OCI-LY7 (cell line): ENCODE results near the gene MAP2K5. TPM values are rescaled to one million over a fixed set of nuclear protein-coding genes. Genes with fewer than 3 reads are reported as not detected.
A peak's percentile ranks its signal among the peaks of the same experiment; 100 is the strongest.

Experiments used
- BruUV-seq: library from RNA; stranded (reverse); fragments of 400-500 nt; replicated peaks from 2 replicates; lab custom pipeline; 2021; lab: Mats Ljungman, UMichigan
- CTCF ChIA-PET: fragments of 300-600 bp; sonication (Branson Sonifier 250); formaldehyde crosslinking; loops from one replicate; lab custom pipeline; 2022; ENCODE audit warnings: antibody characterized with exemption; ENCODE audit not compliant: unreplicated experiment; lab: Charles Lee
- POLR2A ChIA-PET: fragments of 300-600 bp; sonication (Branson Sonifier 250); formaldehyde crosslinking; loops from one replicate; lab custom pipeline; 2022; ENCODE audit warnings: antibody characterized with exemption; lab: Charles Lee
- DNase-seq: peaks from one replicate; pipeline ENCODE4 v3.0.0-alpha.2; 2015; ENCODE audit warnings: low spot score
- H2AFZ ChIP-seq: fragments of 200-600 bp; sonication (generic), shearing (Covaris generic); 2 replicates; pipeline ENCODE4 v1.6.1; 2014; ENCODE audit warnings: mild to moderate bottlenecking, antibody characterized with exemption, low read length, moderate library complexity
- H3K27ac ChIP-seq: fragments of 200-600 bp; sonication (generic); 2 replicates; pipeline ENCODE4 v1.5.1; 2014; ENCODE audit warnings: mixed run types, low read depth, mild to moderate bottlenecking, moderate library complexity, low read length, inconsistent platforms; ENCODE audit not compliant: poor library complexity, severe bottlenecking
- H3K36me3 ChIP-seq: fragments of 200-600 bp; sonication (generic); 2 replicates; pipeline ENCODE4 v1.6.1; 2014; ENCODE audit warnings: mild to moderate bottlenecking, antibody characterized with exemption, low read length, moderate library complexity, mixed read lengths; ENCODE audit not compliant: insufficient read depth
- H3K4me1 ChIP-seq: fragments of 200-600 bp; sonication (generic); 2 replicates; pipeline ENCODE4 v1.5.1; 2014; ENCODE audit warnings: mild to moderate bottlenecking, low read length; ENCODE audit not compliant: insufficient read depth, poor library complexity, severe bottlenecking
- H3K4me2 ChIP-seq: fragments of 200-600 bp; sonication (generic); 2 replicates; pipeline ENCODE4 v1.6.1; 2014; ENCODE audit warnings: mild to moderate bottlenecking, low read length
- H3K4me3 ChIP-seq: fragments of 200-600 bp; sonication (generic); 2 replicates; pipeline ENCODE4 v1.5.1; 2014; ENCODE audit warnings: mild to moderate bottlenecking, low read depth, low read length; ENCODE audit not compliant: poor library complexity, severe bottlenecking
- H3K79me2 ChIP-seq: fragments of 200-600 bp; sonication (generic); 2 replicates; pipeline ENCODE4 v1.6.1; 2016; ENCODE audit warnings: low read depth, mild to moderate bottlenecking, low read length, moderate library complexity, mixed read lengths; ENCODE audit not compliant: insufficient read depth
- H3K9me2 ChIP-seq: fragments of 200-600 bp; sonication (generic); 2 replicates; pipeline ENCODE4 v1.6.1; 2016; ENCODE audit warnings: mild to moderate bottlenecking, low read length, mixed read lengths; ENCODE audit not compliant: insufficient read depth
- H3K9me3 ChIP-seq: fragments of 200-600 bp; sonication (generic); 2 replicates; pipeline ENCODE4 v1.6.1; 2014; ENCODE audit warnings: mild to moderate bottlenecking, mixed run types, low read length, mixed read lengths
- H4K20me1 ChIP-seq: fragments of 200-600 bp; sonication (generic); 2 replicates; pipeline ENCODE4 v1.6.1; 2014; ENCODE audit warnings: mild to moderate bottlenecking, antibody characterized with exemption, low read length, moderate library complexity, mixed read lengths; ENCODE audit not compliant: insufficient read depth
- EZH2phosphoT487 ChIP-seq: fragments of 200-600 bp; sonication (generic); IDR thresholded peaks from 2 replicates; pipeline ENCODE4 v1.6.1; 2018; ENCODE audit warnings: low read depth, borderline replicate concordance, mild to moderate bottlenecking, mixed run types, antibody characterized with exemption, low read length, moderate library complexity, mixed read lengths
- intact Hi-C: fragments of 100-400 bp; cut with micrococcal nuclease; formaldehyde crosslinking; loops from one replicate; pipeline ENCODE4 v1.10.0; 2022; ENCODE audit not compliant: unreplicated experiment
- total RNA-seq, 2 experiments: library from RNA; depleted of rRNA in 1 of 2; stranded (reverse); fragments of >200 nt in 1 of 2; shearing (Covaris generic) in 1 of 2; gene quantifications; 2 replicates each; pipeline ENCODE4 v1.2.3, GENCODE V29; 2014 to 2022
- TF ChIP-seq, protein P1 (sequence below): fragments of 200-600 bp; sonication (generic); conservative IDR thresholded peaks from 2 replicates; pipeline ENCODE4 v1.5.1; 2014; ENCODE audit warnings: mild to moderate bottlenecking, antibody characterized with exemption, low read length, moderate library complexity, mixed read lengths

Gene MAP2K5
- total RNA-seq, 2 experiments from 2014 or later, result 10.2 to 35.0 TPM

DNA sequence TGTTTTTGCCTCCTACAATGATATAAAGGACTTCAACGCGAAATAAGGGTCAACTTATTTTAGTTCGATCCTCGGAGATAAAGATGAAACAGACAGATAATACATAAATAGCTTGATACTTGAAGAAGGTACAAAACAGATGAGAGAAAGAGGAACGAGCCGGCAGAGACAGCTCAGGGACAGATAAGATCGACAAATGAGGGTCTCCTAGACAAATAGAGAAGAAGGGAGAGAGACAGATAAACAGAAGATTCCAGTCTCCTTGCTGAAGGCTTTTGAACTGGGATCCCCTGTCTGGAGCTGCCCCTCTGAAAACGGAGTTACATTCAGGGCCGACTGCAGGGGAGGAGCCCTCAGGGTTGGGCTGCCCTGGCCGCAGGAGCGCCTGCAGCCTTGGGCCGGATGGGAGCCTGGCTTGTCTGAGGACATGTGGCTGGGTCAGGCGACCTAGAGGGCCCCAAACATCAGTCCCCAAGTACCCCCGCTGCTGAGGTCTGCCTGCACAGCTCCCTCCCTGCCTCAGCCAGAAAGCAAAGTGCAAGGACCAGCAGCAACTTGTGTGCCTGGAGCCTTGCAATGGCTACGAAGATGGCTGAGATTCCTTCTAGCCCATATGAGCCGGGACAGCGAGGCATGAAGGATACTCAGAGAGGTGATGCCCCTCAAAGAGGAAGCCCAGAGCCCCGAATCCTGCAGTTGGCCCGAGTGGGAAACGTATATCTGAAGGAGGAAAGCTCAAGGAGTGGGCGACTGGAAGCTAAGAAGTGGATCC is 281.9 kb downstream of the MAP2K5 start:
- POLR2A ChIA-PET, result interaction anchor here (1.0 to 1.5 kb wide), 3 partner anchors 14 to 40 kb away, joined by 3 read pairs; no protein-coding TSS in a partner anchor
- Histone ChIP-seq H3K27ac (no peak overlapping the region), H3K9me3 (no peaks in the 10 kb centered on the region), H2AFZ (no peak overlapping the region; the same call in 1 of the 2 replicates), H3K4me2 (peak overlapping the region; percentile 84), H4K20me1 (no peaks in the 10 kb centered on the region), H3K36me3 (no peaks in the 10 kb centered on the region), H3K4me3 (peak overlapping the region; percentile 66), H3K4me1 (peaks cover 10% of the 10 kb centered on the region), H3K9me2 (no peaks in the 10 kb centered on the region), H3K79me2 (no peaks in the 10 kb centered on the region)
- DNase-seq, result no peak
- CTCF ChIA-PET, result no interaction called here
- BruUV-seq, result no TSS peak
- intact Hi-C loops, result no loop called here
- no peak; the same call in 1 of the 2 replicates for TF ChIP-seq EZH2phosphoT487
- TF ChIP-seq, protein P1, sequence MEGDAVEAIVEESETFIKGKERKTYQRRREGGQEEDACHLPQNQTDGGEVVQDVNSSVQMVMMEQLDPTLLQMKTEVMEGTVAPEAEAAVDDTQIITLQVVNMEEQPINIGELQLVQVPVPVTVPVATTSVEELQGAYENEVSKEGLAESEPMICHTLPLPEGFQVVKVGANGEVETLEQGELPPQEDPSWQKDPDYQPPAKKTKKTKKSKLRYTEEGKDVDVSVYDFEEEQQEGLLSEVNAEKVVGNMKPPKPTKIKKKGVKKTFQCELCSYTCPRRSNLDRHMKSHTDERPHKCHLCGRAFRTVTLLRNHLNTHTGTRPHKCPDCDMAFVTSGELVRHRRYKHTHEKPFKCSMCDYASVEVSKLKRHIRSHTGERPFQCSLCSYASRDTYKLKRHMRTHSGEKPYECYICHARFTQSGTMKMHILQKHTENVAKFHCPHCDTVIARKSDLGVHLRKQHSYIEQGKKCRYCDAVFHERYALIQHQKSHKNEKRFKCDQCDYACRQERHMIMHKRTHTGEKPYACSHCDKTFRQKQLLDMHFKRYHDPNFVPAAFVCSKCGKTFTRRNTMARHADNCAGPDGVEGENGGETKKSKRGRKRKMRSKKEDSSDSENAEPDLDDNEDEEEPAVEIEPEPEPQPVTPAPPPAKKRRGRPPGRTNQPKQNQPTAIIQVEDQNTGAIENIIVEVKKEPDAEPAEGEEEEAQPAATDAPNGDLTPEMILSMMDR, result no peak

DNA sequence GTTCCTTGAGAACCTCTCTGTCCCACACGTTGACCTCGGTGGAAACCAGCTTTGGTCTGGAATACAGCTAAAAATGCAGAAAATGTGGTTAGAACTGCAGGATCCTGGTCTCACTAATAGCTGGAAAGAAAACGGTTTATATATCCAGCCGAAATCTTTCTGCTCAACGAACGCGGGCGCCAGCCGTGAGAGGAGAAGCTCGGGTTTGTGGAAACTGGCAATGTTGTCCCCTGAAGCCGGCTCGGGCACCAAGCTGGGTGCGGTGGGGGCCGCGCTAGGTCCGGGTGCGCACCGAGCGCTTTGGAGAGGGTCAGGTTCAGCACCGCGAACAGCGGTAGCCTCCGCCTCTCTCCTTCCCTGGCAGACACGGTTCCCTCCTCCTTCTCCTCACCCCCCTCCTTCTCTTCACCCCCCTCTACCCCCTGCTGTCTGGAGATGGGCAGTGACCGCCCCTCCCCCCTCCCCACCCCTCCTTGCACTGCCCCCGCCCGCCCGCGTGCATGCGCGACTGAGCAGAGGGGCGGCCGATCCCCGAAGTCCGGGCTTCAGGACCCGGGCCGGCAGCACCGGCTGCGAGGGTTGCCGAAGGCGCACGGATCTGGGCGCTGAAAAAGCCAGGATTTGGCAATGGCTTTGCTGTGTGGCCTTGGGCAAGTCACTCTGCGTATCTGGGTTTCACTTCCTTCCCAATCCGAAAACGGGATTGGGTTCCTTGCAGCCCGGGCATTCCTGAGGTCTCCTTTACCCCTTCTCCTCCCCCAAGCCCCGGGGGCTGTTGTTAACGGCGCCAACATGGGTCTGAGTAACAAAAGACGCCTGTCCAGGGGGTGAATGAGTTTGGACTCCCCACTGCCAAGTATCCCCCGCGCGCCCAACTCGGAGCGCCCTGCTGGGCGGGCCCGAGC is 282.7 kb downstream of the MAP2K5 start, which contains the start of gene SKOR1:
TSS of gene SKOR1 (plus strand) at position 534 of the 905 bp plus-strand sequence. CDS start at position 628, 94 bp downstream.
- CTCF ChIA-PET, result no interaction called here
- Histone ChIP-seq H3K27ac (no peak within 1 kb of the TSS), H4K20me1 (no peaks in the 10 kb centered on the region), H3K4me3 (no peak within 1 kb of the TSS), H3K36me3 (no peaks in the 10 kb centered on the region), H2AFZ (no peak within 1 kb of the TSS), H3K9me2 (no peaks in the 10 kb centered on the region), H3K9me3 (no peaks in the 10 kb centered on the region), H3K79me2 (no peaks in the 10 kb centered on the region), H3K4me1 (peaks cover 10% of the 10 kb centered on the region), H3K4me2 (peak within 1 kb of the TSS; percentile 84; the same call in 1 of the 2 replicates)
- POLR2A ChIA-PET, result interaction anchor here (1.0 to 1.4 kb wide), 2 partner anchors 13 to 41 kb away, joined by 3 read pairs; no protein-coding TSS in a partner anchor
- BruUV-seq, result no TSS peak
- TF ChIP-seq, protein P1, result no peak
- no peak; the same call in 1 of the 2 replicates for TF ChIP-seq EZH2phosphoT487
- intact Hi-C loops, result no loop called here
- no peak for DNase-seq
